GM23338 (cell line): Measurements from ENCODE around the gene CTNNA2. TPM values are rescaled to one million over a fixed set of nuclear protein-coding genes. Genes with fewer than 3 reads are reported as not detected.

Experiments
- ATAC-seq: fragments of 200-7000 bp; cut with Tn5 transposase; 3 replicates; pipeline ENCODE4 v1.9.1; 2020
- DNase-seq: peaks from one replicate; pipeline ENCODE4 v3.0.0-alpha.2; 2015; ENCODE audit warnings: low spot score
- H2AFZ ChIP-seq: fragments of 200-600 bp; sonication (generic); 2 replicates; pipeline ENCODE4 v1.8.0; 2016; ENCODE audit warnings: antibody characterized with exemption, mild to moderate bottlenecking, moderate library complexity
- H3F3A ChIP-seq: fragments of 200-600 bp; sonication (generic); replicated peaks from 2 replicates; pipeline ENCODE4 v1.8.0; 2017; ENCODE audit warnings: antibody characterized with exemption, mixed run types, low read depth
- H3K27ac ChIP-seq: fragments of 200-600 bp; sonication (generic); 2 replicates; pipeline ENCODE4 v1.6.1; 2016; ENCODE audit warnings: low read depth
- H3K27me3 ChIP-seq: fragments of 200-600 bp; sonication (generic); 2 replicates; pipeline ENCODE4 v1.8.0; 2016; ENCODE audit warnings: mild to moderate bottlenecking, mixed run types, moderate library complexity; ENCODE audit not compliant: insufficient read depth
- H3K36me3 ChIP-seq: fragments of 200-600 bp; sonication (generic); 2 replicates; pipeline ENCODE4 v1.8.0; 2016; ENCODE audit warnings: mild to moderate bottlenecking; ENCODE audit not compliant: insufficient read depth
- H3K4me1 ChIP-seq: fragments of 200-600 bp; sonication (generic); 2 replicates; pipeline ENCODE4 v1.8.0; 2016; ENCODE audit warnings: mild to moderate bottlenecking, moderate library complexity; ENCODE audit not compliant: insufficient read depth
- H3K4me2 ChIP-seq: fragments of 200-600 bp; sonication (generic); 2 replicates; pipeline ENCODE4 v1.7.1; 2017; ENCODE audit warnings: mixed run types
- H3K4me3 ChIP-seq: fragments of 200-600 bp; sonication (generic); 2 replicates; pipeline ENCODE4 v1.6.1; 2016; ENCODE audit warnings: mixed run types
- H3K79me2 ChIP-seq: fragments of 200-600 bp; sonication (generic); replicated peaks from 2 replicates; pipeline ENCODE4 v1.8.0; 2017; ENCODE audit warnings: mild to moderate bottlenecking; ENCODE audit not compliant: insufficient read depth
- H3K9me2 ChIP-seq: fragments of 200-600 bp; sonication (generic); 2 replicates; pipeline ENCODE4 v1.8.0; 2017; ENCODE audit not compliant: insufficient read depth
- H4K20me1 ChIP-seq: fragments of 200-600 bp; sonication (generic); replicated peaks from 2 replicates; pipeline ENCODE4 v1.8.0; 2017; ENCODE audit warnings: mild to moderate bottlenecking; ENCODE audit not compliant: insufficient read depth
- H3K27ac Mint-ChIP-seq: 2 replicates; pipeline ENCODE4 v1.8.0; 2020; ENCODE audit warnings: inconsistent platforms, mild to moderate bottlenecking, moderate library complexity, mixed read lengths
- H3K27me3 Mint-ChIP-seq: 3 replicates; pipeline ENCODE4 v1.8.0; 2022; ENCODE audit warnings: low read depth, mild to moderate bottlenecking, moderate library complexity, mixed read lengths, inconsistent platforms; ENCODE audit not compliant: insufficient read depth, poor library complexity
- H3K36me3 Mint-ChIP-seq: 3 replicates; pipeline ENCODE4 v1.8.0; 2021; ENCODE audit warnings: low read depth, mild to moderate bottlenecking, inconsistent platforms, moderate library complexity, mixed read lengths
- H3K4me1 Mint-ChIP-seq: 3 replicates; pipeline ENCODE4 v1.8.0; 2020; ENCODE audit warnings: mild to moderate bottlenecking, inconsistent platforms, mixed read lengths
- H3K4me3 Mint-ChIP-seq: 3 replicates; pipeline ENCODE4 v1.8.0; 2021; ENCODE audit warnings: moderate library complexity, mild to moderate bottlenecking, inconsistent platforms, mixed read lengths
- H3K9me3 Mint-ChIP-seq: 3 replicates; pipeline ENCODE4 v1.8.0; 2020; ENCODE audit warnings: moderate library complexity, mild to moderate bottlenecking, inconsistent platforms, mixed read lengths
- CREB1 ChIP-seq: fragments of 250-450 bp; sonication (Bioruptor Pico); IDR thresholded peaks from 2 replicates; pipeline ENCODE4 v1.5.0; 2020; ENCODE audit warnings: low read depth, mild to moderate bottlenecking, moderate library complexity
- CTCF ChIP-seq, 2 experiments: fragments of 200-600 bp in 1 of 2; sonication (generic) in 1 of 2; conservative IDR thresholded peaks; 2 replicates each; pipeline versions ENCODE4 v1.5.1 to v1.6.1; 2016 to 2017; ENCODE audit warnings: antibody characterized with exemption in 2 of 2, low read depth in 2 of 2, mild to moderate bottlenecking in 2 of 2, moderate library complexity in 1 of 2
- ETS1 ChIP-seq: IDR thresholded peaks from 2 replicates; pipeline ENCODE4 v1.6.1; 2016; ENCODE audit warnings: antibody characterized with exemption
- EZH2 ChIP-seq: fragments of 200-600 bp; sonication (generic); IDR thresholded peaks from one replicate; pipeline ENCODE4 v1.8.0; 2017; ENCODE audit warnings: antibody characterized with exemption, mild to moderate bottlenecking, low read depth; ENCODE audit not compliant: unreplicated experiment
- EZH2phosphoT487 ChIP-seq: fragments of 200-600 bp; sonication (generic); IDR thresholded peaks from one replicate; pipeline ENCODE4 v1.8.1; 2018; ENCODE audit warnings: antibody characterized with exemption; ENCODE audit not compliant: unreplicated experiment
- JUNB ChIP-seq: IDR thresholded peaks from one replicate; pipeline ENCODE4 v1.6.1; 2016; ENCODE audit warnings: antibody characterized with exemption; ENCODE audit not compliant: unreplicated experiment
- NANOG ChIP-seq: IDR thresholded peaks from 2 replicates; pipeline ENCODE4 v1.6.1; 2016; ENCODE audit warnings: antibody characterized with exemption, borderline replicate concordance
- POLR2AphosphoS5 ChIP-seq: IDR thresholded peaks from 2 replicates; pipeline ENCODE4 v1.6.1; 2016; ENCODE audit warnings: antibody characterized with exemption, low read depth
- REST ChIP-seq: IDR thresholded peaks from one replicate; pipeline ENCODE4 v1.6.1; 2018; ENCODE audit warnings: antibody characterized with exemption; ENCODE audit not compliant: unreplicated experiment
- STAT1 ChIP-seq: IDR thresholded peaks from one replicate; pipeline ENCODE4 v1.6.1; 2016; ENCODE audit warnings: antibody characterized with exemption; ENCODE audit not compliant: unreplicated experiment
- ZNF114 ChIP-seq: fragments of 250-450 bp; sonication (Bioruptor Pico); IDR thresholded peaks from 2 replicates; pipeline ENCODE4 v1.5.0; 2020; ENCODE audit warnings: mild to moderate bottlenecking, moderate library complexity
- ZNF331 ChIP-seq: fragments of 250-450 bp; sonication (Bioruptor Pico); IDR thresholded peaks from 2 replicates; pipeline ENCODE4 v1.5.0; 2020; ENCODE audit warnings: low read depth, mild to moderate bottlenecking, moderate library complexity
- ZNF462 ChIP-seq: fragments of 250-450 bp; sonication (Bioruptor Pico); IDR thresholded peaks from 2 replicates; pipeline ENCODE4 v1.5.0; 2020; ENCODE audit warnings: mild to moderate bottlenecking, moderate library complexity
- polyA plus RNA-seq: library from polyadenylated mRNA; unstranded; fragments of >200 nt; fragmentation: Nextera tagmentation; extraction: Ambion mirVana; gene quantifications from 2 replicates; pipeline ENCODE4 v1.2.1, GENCODE V29; 2016
- total RNA-seq: library from RNA; depleted of rRNA; stranded (reverse); fragments of >200 nt; shearing (Covaris generic); gene quantifications from 2 replicates; pipeline ENCODE4 v1.2.3, GENCODE V29; 2014

The CTNNA2 gene
- total and polyA plus RNA-seq, 2 experiments from 2014 or later: 6.4 to 15.6 TPM

DNA sequence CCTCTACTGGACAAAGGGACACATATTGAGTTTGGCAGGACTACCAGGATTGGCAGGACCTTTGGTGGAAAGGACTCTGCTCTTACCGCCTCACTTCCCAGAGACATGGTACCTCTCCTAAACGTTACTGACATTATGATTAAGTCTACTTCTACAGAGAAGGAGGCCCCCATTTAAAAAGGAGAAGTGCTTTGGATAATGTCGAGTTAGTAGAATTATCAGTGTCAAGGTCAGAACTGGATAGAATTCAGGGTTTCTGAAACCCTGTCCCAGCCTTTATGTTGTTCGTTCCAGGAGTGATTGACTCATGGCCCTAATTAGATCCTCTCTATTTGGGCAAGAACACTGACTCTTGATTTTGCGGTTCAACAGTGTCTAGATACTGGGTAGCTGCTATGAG, 745.9 kb downstream of the CTNNA2 start:
- H3K36me3 Mint-ChIP-seq: no peaks in the 10 kb centered on the region
- no peak overlapping the region for H3K27ac ChIP-seq
- TF ChIP-seq ETS1 (no peak), ZNF114 (CRISPR knock-in tag) (no peak), POLR2AphosphoS5 (no peak), EZH2 (no peak), REST (no peak), CREB1 (CRISPR knock-in tag) (no peak), JUNB (no peak), CTCF (conservative IDR thresholded peaks at IDR 0.05; ENCODE audit: low read depth in 2 of 2) (no peak), EZH2phosphoT487 (no peak), STAT1 (no peak), ZNF462 (CRISPR knock-in tag) (no peak), ZNF331 (CRISPR knock-in tag) (no peak), NANOG (no peak)
- no peaks in the 10 kb centered on the region for H3K36me3 ChIP-seq
- H4K20me1 ChIP-seq: no peaks in the 10 kb centered on the region
- H3K4me3 Mint-ChIP-seq: no peak overlapping the region
- DNase-seq (no peak), ATAC-seq (no peak)
- no peak overlapping the region for H3K4me3 ChIP-seq
- H3F3A ChIP-seq: no peaks in the 10 kb centered on the region
- no peak overlapping the region for H3K4me2 ChIP-seq
- H3K27me3 ChIP-seq: no peaks in the 10 kb centered on the region
- peaks cover 3% of the 10 kb centered on the region; the same call in 2 of the 3 replicates for H3K4me1 Mint-ChIP-seq
- H3K27me3 Mint-ChIP-seq: peaks cover 2% of the 10 kb centered on the region
- H3K27ac Mint-ChIP-seq: no peak overlapping the region
- H3K9me3 Mint-ChIP-seq: no peaks in the 10 kb centered on the region
- peaks cover 3% of the 10 kb centered on the region; the same call in 1 of the 2 replicates for H3K4me1 ChIP-seq
- H3K9me2 ChIP-seq: no peaks in the 10 kb centered on the region; the same call in 1 of the 2 replicates
- no peaks in the 10 kb centered on the region for H3K79me2 ChIP-seq
- no peak overlapping the region for H2AFZ ChIP-seq
